Cardiac atrium fibroblast (primary cell): ENCODE results near the gene CELF2. TPM values are rescaled to one million over a fixed set of nuclear protein-coding genes. Genes with fewer than 3 reads are reported as not detected.

Experiments used
- total RNA-seq: library from RNA; depleted of rRNA; stranded (reverse); fragments of >200 nt; gene quantifications from 2 replicates; pipeline ENCODE4 v1.2.3, GENCODE V29; 2015

CELF2 gene
- 11.9 and 23.0 TPM in 2 replicates for total RNA-seq

GRCh38 chr10:11017570-11018431 lies at the start of gene CELF2:
Gene CELF2, plus strand, starts transcription at chr10:11017872. Its CDS starts 218 bp downstream, at chr10:11018090.

